SKM-1 treated with dmso at 0.1 percent for 144 hours (cell line): ENCODE data around the gene SFMBT1.
"Not testable (repeated sequence)": the region's sequence is repeated elsewhere in the genome, so short reads cannot be mapped to it uniquely, and the experiment has no call there.

Experiments
- DNase-seq: peaks from one replicate; lab custom pipeline; 2025; ENCODE audit not compliant: unreplicated experiment; lab: John Stamatoyannopoulos, UW

The SFMBT1 gene

GRCh38 chr3:53074366-53074696 lies 28.5 kb upstream of the SFMBT1 start:
- no peak for DNase-seq

- DNase-seq = no peak
Measured at GRCh38 chr3:53073553-53074365, 27.9 kb upstream of the SFMBT1 start.

GRCh38 chr3:53072653-53073552 lies 27.0 kb upstream of the SFMBT1 start:
- peak; percentile 89 for DNase-seq

- no peak for DNase-seq
Measured at GRCh38 chr3:53071882-53072431, 26.1 kb upstream of the SFMBT1 start.

DNA sequence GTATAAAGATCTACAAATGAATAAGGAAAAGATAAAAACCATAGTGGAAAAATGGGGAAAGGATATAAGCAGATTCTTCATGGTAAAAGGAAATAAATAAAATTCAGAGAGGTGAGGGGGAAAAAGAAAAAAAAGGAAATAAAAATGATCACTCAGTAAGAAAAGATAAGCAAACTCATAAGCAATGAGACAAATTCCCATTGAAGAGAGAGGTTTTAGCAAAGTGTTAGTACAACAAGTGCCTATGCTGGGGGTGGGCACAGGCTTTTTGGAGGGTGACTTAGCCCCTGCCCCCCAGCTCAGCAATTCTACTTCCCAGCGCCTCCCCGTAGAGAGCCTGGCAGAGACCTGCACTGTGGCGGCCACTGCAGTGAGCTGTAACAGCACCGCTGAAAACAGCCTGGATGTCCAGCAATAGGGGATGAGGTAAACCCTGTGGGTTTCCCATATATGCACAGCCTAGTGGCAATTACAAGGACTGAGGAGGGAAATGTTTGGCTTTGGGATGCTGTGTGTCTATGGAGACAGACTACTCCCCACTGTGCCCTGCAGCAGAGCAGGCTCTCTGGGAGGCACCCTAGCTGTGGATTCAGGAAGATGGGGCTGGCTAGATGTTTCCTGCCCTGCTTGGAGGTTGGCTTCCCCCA lies 23.7 kb upstream of the SFMBT1 start:
- DNase-seq = no peak

GRCh38 chr3:53068176-53068575 lies 22.3 kb upstream of the SFMBT1 start:
- no peak for DNase-seq

DNA sequence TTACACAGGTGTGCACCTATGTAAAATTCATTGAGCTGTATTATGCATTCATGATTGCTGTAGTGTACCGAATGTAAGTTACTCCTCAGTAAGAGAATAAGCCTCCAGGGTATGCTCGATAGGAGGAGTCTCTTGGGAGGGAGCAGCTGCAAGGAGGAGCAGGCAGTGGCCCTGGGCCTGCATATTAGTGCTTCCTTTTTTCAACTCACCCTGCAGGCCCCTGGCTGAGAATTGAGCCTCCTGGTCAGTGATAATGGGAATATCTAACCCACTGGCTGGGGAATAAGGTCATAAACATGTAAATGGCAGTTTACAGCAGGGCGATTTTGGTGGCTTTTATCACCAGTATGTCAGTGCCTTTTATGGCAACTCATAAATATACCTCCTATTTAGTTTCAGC lies 21.7 kb upstream of the SFMBT1 start:
- DNase-seq = no peak

- DNase-seq = no peak
Measured at GRCh38 chr3:53065841-53066480, 20.1 kb upstream of the SFMBT1 start.

DNA sequence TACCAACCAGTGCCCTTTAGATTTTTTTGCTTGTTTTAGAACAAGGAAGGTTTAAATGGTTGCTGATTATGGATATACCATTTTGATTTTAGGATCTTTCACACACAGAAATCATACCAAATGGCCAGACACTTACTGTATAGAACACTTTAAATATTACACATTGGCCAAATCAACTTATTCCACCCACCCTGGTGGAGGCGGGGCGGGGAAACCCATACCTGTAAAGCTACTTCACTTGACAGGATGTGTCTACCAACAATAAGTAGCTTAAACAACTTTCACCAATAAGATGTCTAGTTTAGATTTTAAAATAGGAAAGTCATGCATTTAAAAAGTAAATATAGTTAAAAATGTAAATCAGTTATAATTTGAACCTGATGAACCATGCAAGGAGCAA lies 17.0 kb upstream of the SFMBT1 start:
- no peak for DNase-seq

- DNase-seq = no peak
Measured at GRCh38 chr3:53056442-53056841, 10.6 kb upstream of the SFMBT1 start.

GRCh38 chr3:53054233-53054632 lies 8.4 kb upstream of the SFMBT1 start:
- not testable (repeated sequence) for DNase-seq

DNA sequence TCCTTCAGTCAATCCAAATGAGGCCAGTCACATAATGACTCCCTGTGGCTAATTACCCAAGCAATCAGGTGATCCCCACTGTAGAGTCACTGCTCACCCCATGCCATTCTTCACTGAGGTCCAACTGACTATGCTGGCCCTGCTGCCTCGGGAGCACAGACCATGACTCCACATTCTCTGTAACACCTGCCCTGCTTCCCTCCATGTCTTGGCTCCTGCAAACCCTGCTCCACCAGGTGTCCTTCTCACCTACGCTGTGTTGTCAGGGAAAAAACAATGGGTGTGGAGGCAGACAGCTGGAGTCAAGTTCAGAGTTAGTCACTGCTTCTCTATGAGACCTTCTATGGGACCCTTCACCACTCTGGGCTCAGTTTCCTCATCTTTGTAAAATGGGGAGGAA lies 6.1 kb upstream of the SFMBT1 start:
- no peak for DNase-seq

GRCh38 chr3:53049987-53050386 lies 4.1 kb upstream of the SFMBT1 start:
- no peak for DNase-seq

DNA sequence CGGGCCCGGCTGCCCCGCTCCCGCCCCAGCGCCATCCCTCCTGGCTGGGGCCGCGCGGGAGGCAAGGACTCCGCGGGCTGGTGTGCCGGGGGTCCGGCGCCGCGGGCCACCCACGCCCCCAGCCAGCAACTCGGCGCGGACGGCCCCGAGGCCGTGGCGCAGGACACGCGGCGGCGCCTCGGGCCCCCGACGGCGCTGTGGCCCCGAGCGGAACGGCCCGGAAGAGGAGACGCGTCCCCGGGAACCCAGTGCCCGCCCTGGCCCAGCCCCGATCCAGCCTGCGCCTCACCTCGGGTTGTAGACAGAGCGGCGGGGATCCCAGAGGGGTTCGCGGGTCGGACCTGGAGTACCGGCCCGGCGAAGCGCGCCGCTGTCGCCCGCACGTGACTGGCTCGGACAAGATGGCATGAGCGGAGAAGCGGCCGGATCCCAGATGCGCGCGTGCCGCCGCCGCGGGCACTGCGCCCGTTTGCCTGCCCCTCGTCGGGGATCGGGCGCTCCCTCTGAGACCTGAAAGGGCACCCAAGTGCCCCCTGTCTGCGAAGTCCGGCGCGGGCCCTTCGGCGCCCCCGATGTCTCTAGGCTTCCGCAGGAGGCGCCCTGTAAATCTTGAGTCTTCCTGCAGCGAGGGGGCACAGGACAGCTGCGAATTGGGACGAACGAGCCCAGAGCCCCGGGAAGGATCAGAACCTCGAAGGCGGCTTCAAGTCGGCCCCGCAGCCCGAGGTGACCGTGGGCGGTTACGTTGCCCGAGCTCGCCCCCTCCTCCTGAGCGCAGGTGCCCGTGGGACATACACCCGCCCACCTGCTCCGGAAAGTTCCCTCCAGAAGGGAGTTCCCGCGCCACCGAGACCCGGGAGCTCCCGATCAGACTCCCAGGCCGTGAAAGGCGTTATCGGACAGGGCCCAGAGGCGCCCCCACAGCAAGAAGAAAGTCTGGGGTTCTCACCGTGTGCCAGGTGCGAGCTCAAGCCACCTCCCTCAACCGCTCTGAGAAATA lies 598 bp upstream of the SFMBT1 start:
- peak; percentile 47 for DNase-seq

- peak; percentile 42 for DNase-seq
Measured at GRCh38 chr3:53044711-53045517, 959 bp downstream of the SFMBT1 start.

- DNase-seq = no peak
Measured at GRCh38 chr3:53044371-53044710, 1.5 kb downstream of the SFMBT1 start.

- DNase-seq = no peak
Measured at GRCh38 chr3:53043738-53044137, 2.1 kb downstream of the SFMBT1 start.

GRCh38 chr3:53042651-53043050 lies 3.2 kb downstream of the SFMBT1 start:
- no peak for DNase-seq

DNA sequence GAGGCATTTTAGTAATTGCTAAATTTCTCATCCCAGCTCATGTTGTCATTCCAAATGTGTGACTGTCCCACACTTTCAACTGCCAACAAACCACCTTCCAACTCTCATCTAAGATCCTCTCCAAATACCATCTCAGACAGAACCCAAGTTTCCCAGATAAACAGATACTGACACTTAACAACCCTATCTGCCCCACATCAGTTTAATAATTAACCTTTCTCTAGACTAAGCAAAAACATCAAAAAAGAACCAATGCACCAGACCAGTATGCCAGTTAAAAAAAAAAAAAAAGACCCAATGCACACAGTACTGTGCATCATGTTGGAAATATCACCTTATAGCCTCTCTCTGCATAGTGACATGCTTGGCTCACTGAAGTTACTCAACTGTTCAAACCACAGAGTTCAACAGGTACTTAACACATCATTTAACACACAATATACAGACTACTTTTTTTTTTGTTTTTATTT lies 5.5 kb downstream of the SFMBT1 start:
- DNase-seq = no peak
